GM20431 (cell line): ENCODE results near the gene NBEA.

Source experiments
- in situ Hi-C: fragments of 300-500 bp; cut with MseI, MboI; formaldehyde crosslinking; loops from one replicate; pipeline ENCODE4 v1.15.0; 2020; ENCODE audit warnings: low sequenced_read_pairs; ENCODE audit not compliant: unreplicated experiment

The NBEA gene

DNA sequence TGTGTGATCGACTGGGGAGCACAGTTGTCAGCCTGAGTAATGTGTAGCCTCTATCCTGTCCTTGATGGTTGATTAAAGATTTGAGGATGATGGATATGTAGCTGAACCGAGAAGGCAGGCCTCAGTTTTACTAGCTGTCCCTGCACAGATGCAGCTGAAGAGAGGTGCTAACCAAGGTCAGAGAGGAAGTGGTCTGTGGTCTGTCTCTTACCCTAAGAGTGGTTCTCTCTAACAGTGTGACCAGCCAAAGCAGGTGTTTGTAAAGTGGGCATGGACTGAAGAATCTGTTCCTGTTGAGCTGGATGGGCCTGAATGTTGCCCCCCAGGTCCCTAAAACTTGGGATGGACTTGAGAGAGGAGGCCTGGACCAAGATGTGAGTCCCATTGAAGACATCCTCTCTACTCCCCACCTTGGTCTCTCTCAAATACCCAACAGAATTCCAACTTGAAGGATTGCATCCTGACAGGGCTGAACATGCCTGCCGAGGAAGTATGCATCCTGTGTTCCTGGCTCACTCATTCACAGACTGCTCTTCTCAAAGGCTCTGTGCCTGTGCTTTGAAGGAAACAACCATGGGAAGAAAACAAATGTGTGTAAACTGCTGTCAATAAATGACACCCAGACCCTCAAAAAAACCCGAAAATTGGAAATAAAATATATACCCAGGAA lies 310.6 kb downstream of the NBEA start:
- in situ Hi-C loops, result no loop called here

DNA sequence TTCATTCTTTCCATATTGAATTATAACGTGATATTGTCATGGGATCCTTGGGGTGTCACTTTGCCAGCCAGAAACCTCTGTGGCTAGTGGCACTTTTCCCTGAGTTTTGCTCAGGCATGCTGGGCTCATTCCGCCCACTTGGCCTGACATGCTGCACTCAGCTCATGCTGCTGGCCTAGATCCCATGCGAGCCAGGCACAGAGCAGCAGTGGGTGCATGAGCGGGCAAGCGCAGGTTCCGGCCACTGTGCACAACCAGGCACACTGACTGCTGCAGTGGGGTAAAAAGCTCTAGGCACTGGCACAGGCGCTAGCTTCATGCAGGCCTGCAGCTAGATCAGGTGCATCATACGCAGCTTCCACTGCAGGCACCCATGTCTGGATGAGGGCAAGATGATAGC lies 313.2 kb downstream of the NBEA start:
- in situ Hi-C loops, result no loop called here

DNA sequence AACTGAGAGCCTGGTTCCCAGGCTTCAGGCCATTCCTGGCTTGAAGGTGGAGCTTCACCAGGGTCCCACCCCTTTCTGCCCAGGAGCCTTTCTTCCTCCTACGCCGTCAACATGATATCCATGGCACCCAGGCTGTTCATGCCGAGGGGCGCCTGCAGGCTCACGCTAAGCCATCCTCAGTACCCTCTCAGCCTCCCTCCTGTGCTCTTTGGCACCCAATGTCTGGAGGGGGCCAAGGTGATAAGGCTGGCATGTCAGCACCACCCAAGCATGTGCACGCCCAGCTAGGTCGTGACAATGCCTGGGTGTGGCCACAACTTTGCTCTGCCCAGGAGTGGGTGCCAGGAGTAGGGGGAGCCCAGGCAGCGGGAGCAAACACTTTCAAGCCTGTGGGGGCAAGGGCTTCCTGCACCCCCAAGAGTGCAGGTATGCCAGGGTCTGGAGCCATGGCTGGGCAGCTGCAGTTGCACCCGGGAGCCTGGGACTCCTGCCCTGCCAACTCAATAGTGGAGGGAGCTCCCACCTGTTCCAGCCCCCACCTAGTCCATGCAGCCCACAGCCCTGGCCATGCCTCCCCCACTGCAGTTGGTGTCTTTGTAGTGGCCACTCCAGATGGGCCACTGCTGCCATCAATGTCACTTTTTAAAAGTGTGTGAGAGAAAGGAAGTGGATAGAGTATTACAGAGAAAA lies 314.5 kb downstream of the NBEA start:
- in situ Hi-C loops, result no loop called here

DNA sequence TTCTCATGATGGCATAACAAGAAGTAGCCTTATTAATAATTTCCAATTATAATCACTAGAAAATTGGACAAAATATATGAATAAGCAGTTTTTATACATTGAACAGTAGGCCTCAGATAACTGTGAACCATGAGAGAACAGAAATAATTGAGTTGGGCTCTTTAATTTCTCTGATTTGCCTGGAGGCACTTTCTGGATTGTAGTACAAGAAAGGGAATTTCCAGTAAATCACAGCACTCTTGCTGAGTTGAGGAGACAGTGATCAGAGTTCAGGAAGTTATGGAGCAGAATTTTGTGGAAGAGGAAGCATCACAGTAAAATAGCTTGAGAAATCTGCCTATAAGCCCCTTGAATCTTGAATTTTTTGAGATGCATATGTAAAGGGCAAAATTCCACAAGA lies 318.2 kb downstream of the NBEA start:
- in situ Hi-C loops, result no loop called here

DNA sequence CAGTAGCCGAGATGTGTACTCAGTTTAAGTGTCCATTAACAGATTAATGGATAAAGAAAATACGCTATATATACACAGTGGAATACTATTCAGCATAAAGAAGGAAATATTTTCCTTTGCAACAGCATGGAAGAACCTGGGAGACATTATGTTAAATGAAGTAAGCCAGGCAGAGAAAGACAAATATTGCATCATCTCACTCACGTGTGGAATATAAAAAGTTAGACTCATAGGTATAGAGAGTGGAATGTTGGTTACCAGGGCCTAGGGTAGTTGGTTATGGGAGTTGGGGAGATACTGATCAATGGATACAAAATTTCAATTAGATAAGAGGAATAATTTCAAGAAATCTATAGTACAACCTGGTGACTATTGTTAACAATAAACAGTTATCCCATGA lies 324.3 kb downstream of the NBEA start:
- in situ Hi-C loops, result no loop called here

DNA sequence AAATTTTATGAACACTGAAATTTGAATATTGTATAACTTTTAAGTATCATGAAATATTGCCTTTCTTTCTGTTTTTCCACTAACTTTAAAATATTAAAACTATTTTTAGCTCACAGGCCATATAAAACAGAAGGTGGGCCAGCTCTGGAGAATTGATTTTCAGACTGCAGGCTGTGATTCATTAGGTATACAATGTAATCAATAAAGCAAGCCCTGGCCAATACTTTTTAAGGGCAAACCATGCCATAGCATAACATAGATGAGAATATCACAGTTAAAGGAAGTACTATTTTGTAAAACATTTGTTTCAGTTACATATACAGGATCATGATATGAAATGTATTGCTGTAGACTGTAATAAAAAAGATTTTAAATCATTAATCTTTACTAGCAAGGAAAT lies 336.8 kb downstream of the NBEA start:
- in situ Hi-C loops, result no loop called here

DNA sequence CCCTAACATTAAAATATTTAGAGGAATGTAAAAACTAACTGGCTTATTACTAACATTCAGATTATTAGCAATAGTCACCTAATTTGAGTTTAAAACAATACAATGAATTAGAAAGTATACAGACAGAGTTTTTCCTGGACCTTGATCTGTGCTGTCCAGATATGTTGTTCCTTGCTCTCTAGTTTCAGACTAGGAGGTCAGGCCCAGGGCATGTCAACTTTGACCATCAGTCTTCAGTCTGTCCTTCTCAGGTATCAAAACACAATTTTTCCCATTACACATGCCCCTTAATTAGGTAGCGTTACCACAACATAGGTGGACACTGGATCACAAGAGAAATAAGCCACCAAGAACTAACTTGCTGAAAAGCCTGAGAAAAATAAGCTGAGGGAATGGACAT lies 337.4 kb downstream of the NBEA start:
- in situ Hi-C loops, result no loop called here

DNA sequence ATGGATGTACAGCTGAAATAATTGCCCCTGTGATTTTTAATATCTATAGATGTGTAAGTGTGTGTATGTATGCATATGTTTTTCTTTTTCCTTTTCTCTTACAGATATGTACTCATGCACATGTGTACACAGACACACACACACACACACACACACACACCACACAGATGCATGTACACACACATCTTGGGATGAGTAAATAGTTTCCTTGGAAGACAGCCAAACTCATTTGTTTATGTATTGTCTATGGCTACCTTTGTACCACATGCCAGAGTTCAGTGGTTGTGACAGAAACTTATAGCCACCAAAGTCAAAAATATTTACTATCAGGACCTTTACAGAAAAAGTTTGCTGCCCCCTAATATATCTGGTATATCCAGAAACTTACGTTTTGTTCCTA lies 341.8 kb downstream of the NBEA start:
- in situ Hi-C loops, result no loop called here

DNA sequence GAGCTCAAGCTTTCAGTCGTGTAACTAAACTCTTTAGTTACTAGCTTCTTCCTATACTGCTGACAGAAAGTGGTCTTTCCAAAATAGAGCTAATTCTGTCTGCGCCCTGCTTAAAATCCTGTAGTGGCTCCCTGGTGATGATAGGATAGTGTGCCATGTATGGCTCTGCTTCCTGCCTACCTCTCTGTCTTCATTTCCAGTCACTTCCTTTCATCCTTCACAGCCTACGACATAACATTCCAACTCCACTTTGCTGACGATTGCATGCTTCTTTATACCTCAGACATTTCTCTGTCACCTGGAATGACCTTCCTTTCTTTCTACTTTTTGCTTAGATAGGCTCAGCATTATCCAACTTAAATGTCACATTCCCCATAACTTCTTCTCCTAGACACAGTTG lies 343.6 kb downstream of the NBEA start:
- in situ Hi-C loops, result no loop called here

DNA sequence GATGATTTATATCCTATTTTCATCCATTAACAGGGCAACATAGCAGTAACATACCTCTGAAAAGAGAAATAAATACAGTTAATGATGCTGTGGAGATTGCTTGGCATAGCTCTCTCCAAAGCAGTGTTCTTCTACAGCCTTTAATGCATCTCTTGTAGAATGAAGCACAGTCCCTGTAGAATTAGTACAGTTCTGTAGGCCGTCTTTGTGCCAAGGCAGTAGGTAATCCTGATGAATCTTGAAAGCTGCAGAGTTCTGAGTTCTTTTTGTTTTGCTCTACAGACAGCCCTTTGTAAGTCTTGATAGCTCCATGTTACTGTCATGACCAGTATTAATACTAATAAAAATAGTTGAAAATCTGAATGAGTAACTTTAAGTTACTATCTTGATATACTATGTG lies 350.3 kb downstream of the NBEA start:
- in situ Hi-C loops, result no loop called here

DNA sequence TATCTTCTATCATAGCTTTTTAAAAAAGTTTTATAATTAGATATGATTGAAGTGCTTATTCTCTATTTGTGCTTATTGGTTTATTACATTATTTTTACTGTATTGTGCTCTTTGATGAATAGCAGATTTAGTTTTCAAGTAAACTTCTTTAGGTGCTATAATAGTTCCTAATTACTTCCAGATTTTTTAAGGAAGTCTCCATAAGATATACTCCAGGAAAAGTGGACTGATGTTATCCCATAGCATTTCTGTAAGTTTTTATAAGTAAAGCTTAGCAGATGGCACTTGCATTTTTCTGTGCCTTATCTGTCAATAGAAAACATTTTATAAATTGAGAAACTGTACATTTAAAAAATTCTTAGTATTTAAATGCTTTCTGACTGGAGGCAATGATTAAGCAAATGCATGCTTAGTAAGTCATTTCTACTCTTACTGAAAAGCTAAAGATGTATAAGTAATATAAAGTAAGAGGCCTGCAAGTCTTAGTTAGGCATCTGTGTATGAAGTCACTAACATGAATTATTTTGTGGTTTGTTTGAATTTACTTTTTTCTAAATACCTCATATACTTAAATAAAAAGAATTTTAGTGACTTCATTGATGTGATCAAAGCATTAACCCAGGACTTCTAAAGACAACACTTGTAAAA lies 351.6 kb downstream of the NBEA start:
- in situ Hi-C loops, result no loop called here

DNA sequence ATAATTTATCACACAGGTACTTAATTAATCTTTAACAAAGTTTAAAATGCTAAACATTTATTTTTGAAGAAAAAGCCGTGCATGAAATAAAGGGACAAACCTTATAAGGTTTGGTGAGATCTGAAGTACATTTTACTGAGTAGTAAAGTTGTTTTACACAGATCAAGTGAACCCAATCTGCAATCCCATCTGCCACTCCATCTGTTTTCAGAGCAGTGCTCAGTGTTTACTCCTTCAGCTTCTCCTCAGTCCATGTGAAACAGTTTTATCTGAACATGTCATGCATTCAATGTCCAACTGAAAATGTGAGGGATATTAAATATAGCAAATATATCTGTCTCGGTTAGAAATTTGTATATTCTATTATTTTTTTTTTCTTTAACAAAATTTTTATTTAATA lies 367.6 kb downstream of the NBEA start:
- in situ Hi-C loops, result no loop called here

DNA sequence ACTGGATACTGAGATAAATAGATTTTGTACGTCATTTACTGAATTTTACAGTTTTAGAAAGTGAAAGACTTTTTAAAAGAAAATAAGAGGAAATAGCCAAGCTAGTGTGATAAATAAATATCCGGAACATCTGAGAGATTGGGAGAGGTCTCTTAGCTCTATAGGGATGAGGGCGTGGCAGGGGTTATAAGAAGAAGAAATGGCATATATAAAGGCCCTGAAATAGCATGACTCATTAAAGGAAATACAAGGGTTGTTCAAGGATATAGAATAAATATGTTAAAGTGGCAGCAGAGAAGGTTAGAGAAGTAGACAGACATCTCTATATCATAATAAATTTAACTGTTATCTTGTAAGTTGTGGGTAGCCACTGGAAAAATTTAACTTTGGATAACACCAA lies 390.1 kb downstream of the NBEA start:
- in situ Hi-C loops, result no loop called here

DNA sequence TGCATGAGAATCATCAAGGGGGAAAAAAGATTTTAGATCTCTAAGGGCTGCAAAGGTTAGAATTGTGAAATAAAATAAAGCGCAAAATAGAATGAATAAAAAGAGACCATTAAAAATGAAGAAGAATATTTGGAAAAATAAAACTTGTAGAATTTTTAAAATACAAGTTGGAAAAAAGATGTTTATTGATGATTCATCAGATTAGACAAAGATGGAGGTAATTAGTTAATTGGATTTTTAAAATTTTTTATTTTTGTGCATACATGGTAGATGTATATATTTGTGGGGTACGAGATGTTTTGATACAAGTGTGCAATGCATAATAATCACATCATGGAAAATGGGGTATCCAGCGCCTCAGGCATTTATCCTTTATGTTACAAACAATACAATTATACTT lies 391.1 kb downstream of the NBEA start:
- in situ Hi-C loops, result no loop called here

DNA sequence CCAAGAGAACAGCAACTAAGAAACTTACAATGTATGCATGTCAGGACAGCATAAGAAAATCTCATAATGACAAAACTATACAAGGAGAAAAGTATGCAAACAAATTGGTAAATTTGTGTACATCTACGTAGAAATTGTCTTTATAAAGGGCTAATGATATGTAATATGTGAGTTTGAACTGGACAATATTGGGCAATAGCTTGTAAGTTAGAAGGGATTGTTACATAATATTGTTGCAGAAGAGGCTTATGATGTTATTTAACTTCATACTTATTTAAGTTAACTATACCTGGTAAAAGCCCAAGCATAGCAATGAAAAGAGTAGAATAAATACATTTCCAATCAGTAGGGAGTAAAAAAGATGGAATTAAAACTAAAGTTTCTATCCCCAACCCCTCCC lies 400.4 kb downstream of the NBEA start:
- in situ Hi-C loops, result no loop called here

DNA sequence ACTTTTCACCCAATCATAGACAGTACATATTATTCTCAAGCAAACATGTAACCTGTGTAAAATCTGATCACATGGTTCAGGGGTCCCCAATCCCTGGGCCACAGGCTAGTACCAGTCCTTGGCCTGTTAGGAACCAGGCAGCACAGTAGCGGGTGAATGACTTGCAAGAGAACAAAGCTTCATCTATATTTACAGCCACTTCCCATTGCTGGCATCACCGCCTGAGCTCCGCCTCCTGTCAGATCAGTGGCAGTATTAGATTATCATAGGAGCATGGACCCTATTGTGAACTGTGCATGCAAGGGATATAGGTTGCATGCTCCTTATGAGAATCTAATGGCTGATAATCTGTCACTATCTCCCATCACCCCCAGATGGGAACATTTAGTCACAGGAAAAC lies 401.3 kb downstream of the NBEA start:
- in situ Hi-C loops, result no loop called here

DNA sequence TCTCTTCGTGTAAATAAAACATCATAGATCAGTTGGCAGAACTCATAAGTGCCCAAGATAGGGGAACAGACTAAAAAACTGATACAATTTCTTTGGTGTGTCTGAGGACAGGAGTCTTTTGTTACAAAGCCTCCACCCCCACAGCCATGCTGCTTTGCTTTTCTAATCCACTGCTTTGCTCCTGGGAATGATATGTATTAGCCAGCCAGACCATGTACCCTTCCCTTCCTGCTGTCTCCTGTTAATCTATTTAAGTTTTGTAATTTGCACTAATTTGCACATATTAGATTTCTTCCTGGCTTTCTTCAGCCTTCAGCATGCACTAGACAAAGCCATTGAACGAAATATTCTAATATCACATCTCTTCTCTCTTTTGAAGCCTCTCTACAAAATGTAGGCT lies 403.9 kb downstream of the NBEA start:
- in situ Hi-C loops, result no loop called here

DNA sequence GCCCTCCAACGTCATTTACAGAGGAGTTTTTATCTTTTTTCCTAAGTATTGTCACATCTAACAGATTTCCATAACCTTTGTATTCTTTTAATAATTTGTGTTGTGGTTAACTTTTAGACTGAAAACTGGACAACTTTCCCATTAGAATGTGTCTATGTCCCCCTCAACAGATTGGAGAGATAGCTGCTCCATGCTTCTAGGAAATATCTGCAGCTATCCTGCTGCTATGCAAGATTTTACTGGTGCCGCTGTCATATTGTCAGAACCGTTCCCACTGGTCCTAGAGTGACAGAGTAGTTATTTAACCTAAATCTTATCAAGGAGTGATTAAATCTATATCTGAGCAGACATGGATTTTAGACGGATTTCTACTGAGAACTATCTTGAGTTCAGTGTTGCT lies 404.4 kb downstream of the NBEA start:
- in situ Hi-C loops, result no loop called here

DNA sequence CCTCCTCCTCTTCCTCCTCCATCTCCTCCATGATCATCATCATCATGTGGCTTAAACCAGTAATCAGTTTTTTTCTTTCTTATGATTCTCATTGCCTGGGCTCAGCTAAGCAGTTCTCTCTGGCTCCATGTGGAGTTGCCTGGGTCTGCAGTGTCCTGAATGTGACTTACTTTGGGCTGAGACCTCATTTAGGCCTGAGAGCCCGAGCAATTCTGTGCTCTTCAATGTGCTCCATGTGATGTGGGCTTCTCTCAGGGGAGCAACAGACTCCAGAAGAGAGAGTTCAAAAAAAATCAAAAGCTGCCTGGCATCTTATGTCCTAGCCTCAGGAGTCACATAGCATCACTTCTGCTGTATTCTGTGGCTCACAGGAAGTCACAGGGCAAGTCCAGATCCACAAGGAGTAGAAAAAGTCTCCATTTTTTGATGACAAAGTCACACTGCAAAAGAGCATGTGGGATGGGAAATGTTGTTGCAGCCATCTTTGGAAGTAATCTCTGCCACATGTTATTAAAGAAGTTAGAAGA lies 405.7 kb downstream of the NBEA start:
- in situ Hi-C loops, result no loop called here

DNA sequence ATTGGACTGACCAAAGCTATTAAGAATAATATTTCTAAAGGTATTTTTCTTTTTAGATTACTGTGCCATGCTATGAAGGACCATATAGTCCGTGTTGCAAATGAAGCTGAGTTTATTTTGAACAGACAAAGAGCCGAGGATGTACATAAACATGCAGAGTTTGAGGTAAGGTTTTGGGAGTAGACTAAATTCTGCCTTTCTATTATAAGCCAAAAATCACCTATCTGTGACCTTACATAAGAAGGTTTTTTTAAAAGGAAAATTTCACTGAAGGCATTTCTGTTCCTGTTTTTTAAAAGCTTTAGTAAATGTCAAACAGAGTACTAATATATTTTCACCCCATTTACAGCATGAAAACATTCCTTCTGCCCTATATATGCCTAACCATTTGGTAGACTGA lies 407.0 kb downstream of the NBEA start:
- in situ Hi-C loops, result no loop called here

DNA sequence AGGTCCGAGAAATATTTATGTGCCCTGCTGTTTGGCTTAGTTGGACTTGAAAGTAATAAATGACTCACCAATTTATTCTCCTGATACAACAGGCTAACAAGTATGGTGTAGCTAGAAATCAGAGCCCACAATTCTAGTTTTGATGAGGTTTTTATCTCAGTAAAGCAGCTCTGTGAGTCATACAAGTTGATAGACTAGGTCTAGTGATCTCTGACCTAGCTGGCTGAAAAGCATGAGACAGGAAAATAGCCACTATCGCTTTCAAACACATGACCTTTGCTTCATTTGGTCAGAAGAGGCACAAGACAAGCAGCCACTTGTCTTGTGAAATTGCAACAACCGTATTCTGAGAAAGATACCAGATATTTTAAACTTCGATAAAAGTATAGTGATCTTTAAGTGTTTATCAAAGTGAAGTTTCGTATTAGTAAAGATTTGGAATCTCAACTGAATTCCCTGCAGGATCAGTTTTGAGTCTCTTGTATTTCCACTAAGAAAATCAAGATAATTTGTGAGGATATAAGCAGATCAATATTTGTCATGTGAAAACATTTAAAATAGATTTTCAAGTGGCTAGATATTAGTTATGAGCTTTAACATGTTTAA lies 407.7 kb downstream of the NBEA start:
- in situ Hi-C loops, result no loop called here
